ENCODE data around the gene CD180.

GRCh38 chr5:67133217-67133616 is 63.4 kb downstream of the CD180 start:
- TF ChIP-seq EZH2phosphoT487 (IDR thresholded peaks at IDR 0.05; ENCODE audit: borderline replicate concordance, low read depth, low read length) (no peak), CTCF (conservative IDR thresholded peaks at IDR 0.05; ENCODE audit: low read length) (no peak)

All from OCI-LY7 (cell line).